ENCODE results near the gene A3GALT2.

A3GALT2 gene

GRCh38 chr1:33360367-33360766, 39.5 kb upstream of the A3GALT2 start:
- H3K4me3 ChIP-seq (ENCODE audit: low read depth, low read length): no peak overlapping the region

GRCh38 chr1:33359931-33360330, 39.0 kb upstream of the A3GALT2 start:
- no peak for TF ChIP-seq CTCF (IDR thresholded peaks at IDR 0.05; ENCODE audit: low read depth, low read length, missing control alignments)
- DNase-seq (ENCODE audit: low read depth): no peak
- no peak overlapping the region for H3K4me3 ChIP-seq (ENCODE audit: low read depth, low read length)

More at GRCh38 chr1:33360367-33360766, 39.5 kb upstream of the A3GALT2 start:
- no peak for DNase-seq (ENCODE audit: low read depth)
- no peak for TF ChIP-seq CTCF (IDR thresholded peaks at IDR 0.05; ENCODE audit: low read depth, low read length, missing control alignments)

- no peak for DNase-seq (ENCODE audit: low read depth)
- no peak for TF ChIP-seq CTCF (IDR thresholded peaks at IDR 0.05; ENCODE audit: low read depth, low read length, missing control alignments)
- no peak overlapping the region for H3K4me3 ChIP-seq (ENCODE audit: low read depth, low read length)
These were observed 38.1 kb upstream of the A3GALT2 start for GRCh38 chr1:33358795-33359503.

GRCh38 chr1:33358114-33358794, 37.4 kb upstream of the A3GALT2 start:
- no peak overlapping the region for H3K4me3 ChIP-seq (ENCODE audit: low read depth, low read length)
- TF ChIP-seq CTCF (IDR thresholded peaks at IDR 0.05; ENCODE audit: low read depth, low read length, missing control alignments): no peak
- DNase-seq (ENCODE audit: low read depth): no peak

- TF ChIP-seq CTCF (IDR thresholded peaks at IDR 0.05; ENCODE audit: low read depth, low read length, missing control alignments): no peak
- no peak for DNase-seq (ENCODE audit: low read depth)
- H3K4me3 ChIP-seq (ENCODE audit: low read depth, low read length): no peak overlapping the region
These were observed 36.2 kb upstream of the A3GALT2 start for GRCh38 chr1:33357099-33357498.

GRCh38 chr1:33354707-33355316, 33.9 kb upstream of the A3GALT2 start:
- H3K4me3 ChIP-seq (ENCODE audit: low read depth, low read length): no peak overlapping the region
- DNase-seq (ENCODE audit: low read depth): no peak
- TF ChIP-seq CTCF (IDR thresholded peaks at IDR 0.05; ENCODE audit: low read depth, low read length, missing control alignments): no peak
